CMK (cell line): Measurements from ENCODE around the gene F7.
"Not testable (repeated sequence)": the region's sequence is repeated elsewhere in the genome, so short reads cannot be mapped to it uniquely, and the experiment has no call there.

Experiments used
- DNase-seq: peaks from one replicate; pipeline ENCODE4 v3.0.0-alpha.2; 2010; ENCODE audit warnings: low read depth

F7 gene

GRCh38 chr13:113153810-113154748 lies 48.5 kb downstream of the F7 start:
- peak; percentile 63 for DNase-seq

- no peak for DNase-seq
Observed at GRCh38 chr13:113155201-113155600, 49.6 kb downstream of the F7 start.

- no peak for DNase-seq
Observed at GRCh38 chr13:113155982-113156655, 50.5 kb downstream of the F7 start.

- no peak for DNase-seq
Observed at GRCh38 chr13:113157206-113157928, 51.8 kb downstream of the F7 start.

DNA sequence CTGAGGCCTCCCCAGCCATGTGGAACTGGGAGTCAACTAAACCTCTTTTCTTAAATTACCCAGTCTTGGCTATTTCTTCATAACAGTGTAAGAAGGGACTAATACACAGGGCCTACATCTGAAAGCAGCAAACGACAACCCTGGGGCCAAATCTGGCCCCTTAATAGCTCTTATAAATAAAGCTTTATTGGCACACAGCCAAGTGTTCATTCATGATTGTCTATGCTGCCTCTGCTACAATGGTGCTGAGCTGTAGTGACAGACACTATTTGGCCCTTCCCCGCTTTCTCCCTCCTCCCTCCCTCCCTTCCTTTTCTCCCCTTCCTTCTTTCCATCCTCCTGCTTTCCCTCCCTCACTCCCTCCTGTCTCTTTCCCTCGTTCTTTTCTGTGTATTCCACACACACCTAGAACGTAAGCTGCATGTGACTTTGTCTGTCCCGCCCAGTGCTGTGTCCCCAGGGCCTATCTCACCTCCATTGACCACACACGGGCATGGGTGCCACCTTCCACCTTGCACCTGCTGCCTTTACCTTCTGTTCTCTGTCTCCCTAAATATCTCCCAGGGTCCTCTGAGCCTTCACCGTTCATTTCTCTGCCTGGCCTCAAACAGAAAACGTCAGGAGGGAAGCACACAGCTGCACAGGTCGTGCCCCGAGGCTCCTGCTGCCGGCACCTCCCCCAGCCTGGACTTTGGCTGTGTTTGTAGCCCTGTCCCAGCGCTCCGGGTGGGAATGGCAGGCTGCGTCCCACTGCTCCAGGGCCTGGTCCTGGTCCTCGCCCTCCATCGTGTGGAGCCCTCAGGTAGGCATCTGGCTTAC lies 52.5 kb downstream of the F7 start, which contains the start of gene PROZ:
Gene PROZ, plus strand, starts transcription at position 720 of the 819 bp plus-strand sequence. Its CDS starts 13 bp downstream, at position 733.
- DNase-seq: no peak

GRCh38 chr13:113158946-113159345 lies 53.4 kb downstream of the F7 start:
- DNase-seq: no peak

- DNase-seq: no peak
Observed at GRCh38 chr13:113159701-113160100, 54.1 kb downstream of the F7 start.

- DNase-seq: no peak
Observed at GRCh38 chr13:113160983-113161382, 55.4 kb downstream of the F7 start.

DNA sequence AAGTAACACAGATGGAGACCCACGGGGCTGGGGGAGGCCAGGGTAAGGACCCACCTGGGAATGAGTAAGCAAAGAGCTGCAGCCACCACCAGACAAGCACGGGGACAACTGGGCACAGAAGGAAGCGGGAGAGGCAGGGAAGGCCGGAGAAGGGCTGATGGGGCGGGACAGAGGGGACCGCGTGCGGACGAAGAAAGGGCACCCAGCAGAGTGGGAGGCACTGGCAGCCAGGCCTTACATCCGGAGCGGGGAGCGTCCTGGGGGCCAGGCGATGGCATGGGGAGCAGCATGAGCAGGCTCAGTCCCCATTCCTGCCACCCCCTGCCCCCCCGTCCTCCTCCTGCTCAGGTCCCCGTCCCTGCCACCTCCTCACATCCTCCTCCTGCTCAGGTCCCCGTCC lies 55.8 kb downstream of the F7 start:
- no peak for DNase-seq

GRCh38 chr13:113161975-113162374 lies 56.4 kb downstream of the F7 start:
- not testable (repeated sequence) for DNase-seq

DNA sequence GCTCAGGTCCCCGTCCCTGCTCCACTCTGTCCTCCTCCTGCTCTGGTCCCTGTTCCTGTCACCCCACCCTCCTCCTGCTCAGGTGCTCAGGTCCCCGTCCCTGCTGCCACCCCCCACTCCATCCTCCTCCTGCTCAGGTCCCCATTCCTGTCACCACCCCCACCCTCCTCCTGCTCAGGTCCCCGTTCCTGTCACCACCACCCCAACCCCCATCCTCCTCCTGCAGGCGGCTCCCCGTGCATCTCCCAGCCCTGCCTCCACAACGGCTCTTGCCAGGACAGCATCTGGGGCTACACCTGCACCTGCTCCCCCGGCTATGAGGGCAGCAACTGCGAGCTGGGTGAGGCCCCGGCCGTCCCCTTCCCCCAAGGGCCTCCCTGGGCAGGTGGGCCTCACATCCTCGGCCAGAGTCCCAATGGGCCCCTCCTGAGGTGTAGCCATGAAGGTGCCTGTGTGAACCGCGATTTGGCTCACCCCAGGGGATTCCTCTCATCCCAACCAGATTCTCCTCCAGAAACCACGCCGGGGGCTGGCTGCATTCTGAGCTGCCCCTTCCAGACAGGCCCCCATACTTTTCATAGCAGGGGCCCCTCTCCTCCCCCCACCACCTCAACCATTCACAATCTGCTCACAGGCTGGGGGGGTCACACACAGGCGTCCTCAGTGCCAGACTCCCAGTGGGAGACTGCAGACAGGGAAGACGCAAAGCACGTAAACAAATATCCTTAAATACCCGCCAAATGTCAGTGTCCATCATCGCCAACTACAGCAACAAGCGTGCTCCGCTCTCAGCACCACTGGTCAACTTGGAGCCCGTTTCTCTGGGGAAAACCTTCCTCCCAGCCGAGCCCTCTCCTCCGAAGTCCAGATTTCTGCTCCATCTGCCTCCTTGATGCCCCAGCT lies 57.4 kb downstream of the F7 start:
- DNase-seq: no peak

- peak; percentile 51 for DNase-seq
Observed at GRCh38 chr13:113164492-113164891, 58.9 kb downstream of the F7 start.

- DNase-seq: no peak
Observed at GRCh38 chr13:113166266-113166665, 60.7 kb downstream of the F7 start.

DNA sequence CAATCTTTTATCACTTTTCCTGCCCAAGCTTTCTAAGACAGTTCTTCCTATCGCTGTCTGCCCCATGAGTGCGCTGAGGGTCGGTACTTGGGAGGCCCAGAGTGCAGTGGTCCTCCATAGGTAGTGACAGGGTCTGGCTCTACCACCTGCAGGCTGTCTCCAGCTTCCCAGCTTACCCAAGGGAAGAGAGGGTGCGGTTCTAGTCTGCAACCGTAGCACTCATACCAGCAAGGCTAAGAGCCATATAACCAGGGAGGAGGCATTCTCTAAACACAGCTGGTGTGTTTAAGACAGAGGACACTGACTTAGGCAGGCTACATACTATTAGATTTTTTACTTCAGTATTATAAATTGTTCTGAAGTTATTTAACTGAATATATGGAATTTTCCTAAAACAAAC lies 61.1 kb downstream of the F7 start:
- DNase-seq: no peak

- DNase-seq: no peak
Observed at GRCh38 chr13:113167155-113167554, 61.6 kb downstream of the F7 start.

GRCh38 chr13:113167575-113167974 lies 62.0 kb downstream of the F7 start:
- no peak for DNase-seq

GRCh38 chr13:113168211-113168610 lies 62.6 kb downstream of the F7 start:
- DNase-seq: no peak

DNA sequence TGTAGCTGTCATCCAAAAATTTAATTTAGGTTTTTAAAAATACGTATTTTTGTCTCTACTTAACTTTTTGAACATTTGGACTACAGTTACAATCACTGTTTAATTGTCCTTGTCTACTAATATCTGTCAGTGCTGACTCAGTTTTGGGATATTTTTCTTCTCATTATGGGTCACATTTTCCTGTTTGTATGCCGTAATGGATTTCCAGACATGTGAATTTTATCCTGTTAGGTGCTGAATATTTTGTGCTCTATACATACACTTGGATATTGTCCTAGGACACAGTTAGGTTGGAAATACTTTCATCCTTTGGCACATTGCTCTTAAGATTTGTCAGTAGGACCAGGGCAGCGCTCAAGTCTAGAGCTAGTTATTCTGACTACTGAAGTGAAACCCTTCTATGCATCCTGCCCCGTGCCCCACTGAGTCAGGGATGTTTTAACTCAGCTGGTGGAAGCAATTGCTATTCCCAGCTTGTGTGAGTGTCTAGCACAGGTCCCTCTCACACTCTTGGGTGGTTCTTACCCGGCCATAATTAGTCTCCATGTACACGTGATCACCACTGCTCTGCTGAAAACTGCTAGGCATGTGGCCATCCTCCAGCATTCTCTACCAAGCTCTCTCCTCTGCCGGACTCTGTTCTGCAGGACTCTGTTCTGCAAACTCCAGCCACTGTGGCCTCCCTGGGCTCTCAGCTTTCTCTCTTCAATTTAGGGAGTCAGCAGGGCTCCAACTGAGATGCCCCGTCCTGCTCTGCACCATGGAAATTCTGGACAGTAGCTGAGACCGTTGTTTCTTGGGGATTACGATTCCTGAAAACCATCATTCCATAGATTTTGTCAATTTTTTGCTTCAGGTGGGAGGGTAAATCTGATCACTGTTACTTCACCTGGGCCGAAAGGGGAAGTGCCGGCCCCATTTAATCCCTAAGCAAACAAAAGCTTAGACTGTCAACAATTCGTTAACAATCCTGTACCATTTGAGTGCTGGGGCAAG lies 64.0 kb downstream of the F7 start:
- DNase-seq: no peak
